Caco-2 (cell line): ENCODE measurements around the gene AAK1. TPM values are rescaled to one million over a fixed set of nuclear protein-coding genes. Genes with fewer than 3 reads are reported as not detected.

Source experiments
- BruUV-seq: library from RNA; stranded (reverse); fragments of 400-500 nt; replicated peaks from 2 replicates; lab custom pipeline; 2021; lab: Mats Ljungman, UMichigan
- CTCF ChIA-PET: fragments of 300-600 bp; sonication (Branson Sonifier 250); formaldehyde crosslinking; loops from one replicate; lab custom pipeline; 2022; ENCODE audit warnings: antibody characterized with exemption; lab: Charles Lee
- POLR2A ChIA-PET: fragments of 300-600 bp; sonication (Branson Sonifier 250); formaldehyde crosslinking; loops from one replicate; lab custom pipeline; 2022; ENCODE audit warnings: antibody characterized with exemption; lab: Charles Lee
- DNase-seq, 2 experiments: peaks; one replicate each; pipeline versions ENCODE4 v3.0.0 to v3.0.0-alpha.2; 2020 to 2022
- H3K27me3 ChIP-seq: replicated peaks from 2 replicates; pipeline ENCODE4 v1.6.0; 2011; ENCODE audit warnings: low read length; ENCODE audit not compliant: control insufficient read depth, insufficient read depth
- H3K36me3 ChIP-seq: 2 replicates; pipeline ENCODE4 v1.5.1; 2011; ENCODE audit warnings: low read length; ENCODE audit not compliant: control insufficient read depth, insufficient read depth
- H3K4me1 ChIP-seq: fragments of 250-450 bp; sonication (Bioruptor Pico); 2 replicates; pipeline ENCODE4 v1.5.1; 2020; ENCODE audit warnings: mild to moderate bottlenecking
- H3K4me3 ChIP-seq: 2 replicates; pipeline ENCODE4 v1.5.1; 2011; ENCODE audit warnings: low read depth, mild to moderate bottlenecking, control low read depth, low read length
- H3K9me3 ChIP-seq: fragments of 250-450 bp; sonication (Bioruptor Pico); 2 replicates; pipeline ENCODE4 v1.5.1; 2020; ENCODE audit warnings: mild to moderate bottlenecking, moderate library complexity
- H3K27ac Mint-ChIP-seq: one replicate; pipeline ENCODE4 v1.8.0; 2022; ENCODE audit warnings: mixed read lengths; ENCODE audit not compliant: unreplicated experiment
- H3K27me3 Mint-ChIP-seq: one replicate; pipeline ENCODE4 v1.8.0; 2022; ENCODE audit warnings: mixed read lengths; ENCODE audit not compliant: insufficient read depth, unreplicated experiment
- H3K36me3 Mint-ChIP-seq: one replicate; pipeline ENCODE4 v1.8.0; 2022; ENCODE audit warnings: mild to moderate bottlenecking, mixed read lengths; ENCODE audit not compliant: insufficient read depth, unreplicated experiment
- H3K4me1 Mint-ChIP-seq: one replicate; pipeline ENCODE4 v1.8.0; 2022; ENCODE audit warnings: low read depth, mixed read lengths; ENCODE audit not compliant: unreplicated experiment
- H3K4me3 Mint-ChIP-seq: one replicate; pipeline ENCODE4 v1.8.0; 2022; ENCODE audit warnings: mild to moderate bottlenecking, moderate library complexity, mixed read lengths; ENCODE audit not compliant: unreplicated experiment
- H3K9me3 Mint-ChIP-seq: one replicate; pipeline ENCODE4 v1.8.0; 2022; ENCODE audit warnings: mixed read lengths; ENCODE audit not compliant: unreplicated experiment
- intact Hi-C: fragments of 100-400 bp; cut with micrococcal nuclease; formaldehyde crosslinking; loops from one replicate; pipeline ENCODE4 v1.10.0; 2022; ENCODE audit not compliant: unreplicated experiment
- total RNA-seq: library from RNA; stranded (reverse); gene quantifications from 2 replicates; pipeline ENCODE4 v1.2.3, GENCODE V29; 2022
- TF ChIP-seq, protein P1 (sequence below), 2 experiments: fragments of 200-600 bp in 1 of 2; IDR thresholded peaks; 1 replicate in 1 of 2; 2 replicates in 1 of 2; pipeline versions ENCODE4 v1.5.1 to v1.8.0; 2011 to 2022; ENCODE audit warnings: antibody characterized with exemption in 1 of 2, control low read depth in 1 of 2, inconsistent platforms in 1 of 2, low read depth in 1 of 2, low read length in 1 of 2, mild to moderate bottlenecking in 1 of 2, moderate library complexity in 1 of 2; ENCODE audit not compliant: insufficient read depth in 1 of 2, severe bottlenecking in 1 of 2, unreplicated experiment in 1 of 2

Gene AAK1
- total RNA-seq, 1 experiment from 2014 or later = 39.7 TPM

- H3K4me3 Mint-ChIP-seq = no peak overlapping the region
- no peaks in the 10 kb centered on the region for H3K27me3 Mint-ChIP-seq
- no peak overlapping the region for H3K27ac Mint-ChIP-seq
Measured at GRCh38 chr2:69499242-69499641, 144.3 kb downstream of the AAK1 start.

DNA sequence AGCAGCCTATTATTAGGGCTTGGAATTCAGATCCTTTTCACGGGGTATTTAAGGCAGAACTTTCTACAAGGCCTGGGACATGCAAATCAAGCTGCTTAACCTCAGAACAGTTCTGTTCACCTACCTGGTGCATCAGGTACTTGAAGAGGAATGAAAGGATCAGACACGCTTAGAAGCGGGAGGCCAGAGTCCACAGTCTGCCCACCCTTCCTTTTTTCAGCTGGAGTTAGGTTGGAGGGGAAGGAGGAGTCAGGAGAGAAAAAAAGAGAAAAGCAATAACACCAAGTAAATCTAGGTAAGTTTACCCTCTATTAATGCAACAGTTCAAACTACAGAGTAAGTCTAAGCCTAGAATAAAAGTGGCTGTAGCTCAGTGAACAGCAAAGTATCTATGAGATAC is 147.7 kb downstream of the AAK1 start:
- no peaks in the 10 kb centered on the region for H3K9me3 Mint-ChIP-seq
- no TSS peak for BruUV-seq
- TF ChIP-seq, protein P1, sequence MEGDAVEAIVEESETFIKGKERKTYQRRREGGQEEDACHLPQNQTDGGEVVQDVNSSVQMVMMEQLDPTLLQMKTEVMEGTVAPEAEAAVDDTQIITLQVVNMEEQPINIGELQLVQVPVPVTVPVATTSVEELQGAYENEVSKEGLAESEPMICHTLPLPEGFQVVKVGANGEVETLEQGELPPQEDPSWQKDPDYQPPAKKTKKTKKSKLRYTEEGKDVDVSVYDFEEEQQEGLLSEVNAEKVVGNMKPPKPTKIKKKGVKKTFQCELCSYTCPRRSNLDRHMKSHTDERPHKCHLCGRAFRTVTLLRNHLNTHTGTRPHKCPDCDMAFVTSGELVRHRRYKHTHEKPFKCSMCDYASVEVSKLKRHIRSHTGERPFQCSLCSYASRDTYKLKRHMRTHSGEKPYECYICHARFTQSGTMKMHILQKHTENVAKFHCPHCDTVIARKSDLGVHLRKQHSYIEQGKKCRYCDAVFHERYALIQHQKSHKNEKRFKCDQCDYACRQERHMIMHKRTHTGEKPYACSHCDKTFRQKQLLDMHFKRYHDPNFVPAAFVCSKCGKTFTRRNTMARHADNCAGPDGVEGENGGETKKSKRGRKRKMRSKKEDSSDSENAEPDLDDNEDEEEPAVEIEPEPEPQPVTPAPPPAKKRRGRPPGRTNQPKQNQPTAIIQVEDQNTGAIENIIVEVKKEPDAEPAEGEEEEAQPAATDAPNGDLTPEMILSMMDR (IDR thresholded peaks at IDR 0.05; ENCODE audit: insufficient read depth in 1 of 2, low read depth in 1 of 2, low read length in 1 of 2, severe bottlenecking in 1 of 2, unreplicated experiment in 1 of 2) = no peak
- CTCF ChIA-PET = interaction anchor here (1.5 kb wide), 1 partner anchor 59 kb away, joined by 7 read pairs; the partner anchor contains the start of gene NFU1
- Histone ChIP-seq H3K36me3 (no peaks in the 10 kb centered on the region), H3K4me3 (no peak overlapping the region), H3K9me3 (no peaks in the 10 kb centered on the region), H3K4me1 (0 out of 2 replicates have a peak, but pooled peaks cover 2% of the 10 kb centered on the region), H3K27me3 (no peaks in the 10 kb centered on the region)
- intact Hi-C loops = no loop called here
- H3K27ac Mint-ChIP-seq = no peak overlapping the region
- H3K4me3 Mint-ChIP-seq = no peak overlapping the region
- POLR2A ChIA-PET = no interaction called here
- peaks cover 17% of the 10 kb centered on the region for H3K36me3 Mint-ChIP-seq
- no peaks in the 10 kb centered on the region for H3K27me3 Mint-ChIP-seq
- peaks cover 22% of the 10 kb centered on the region for H3K4me1 Mint-ChIP-seq
- no peak for DNase-seq

More at GRCh38 chr2:69499242-69499641, 144.3 kb downstream of the AAK1 start:
- Histone ChIP-seq H3K36me3 (no peaks in the 10 kb centered on the region), H3K9me3 (no peaks in the 10 kb centered on the region), H3K27me3 (no peaks in the 10 kb centered on the region), H3K4me3 (no peak overlapping the region), H3K4me1 (0 out of 2 replicates have a peak, but pooled peaks cover 4% of the 10 kb centered on the region)
- DNase-seq = no peak
- Mint-ChIP-seq H3K9me3 (no peaks in the 10 kb centered on the region), H3K36me3 (peaks cover 18% of the 10 kb centered on the region), H3K4me1 (peaks cover 14% of the 10 kb centered on the region)
- POLR2A ChIA-PET = no interaction called here
- CTCF ChIA-PET = no interaction called here
- intact Hi-C loops = no loop called here
- TF ChIP-seq, protein P1 (IDR thresholded peaks at IDR 0.05; ENCODE audit: insufficient read depth in 1 of 2, low read depth in 1 of 2, low read length in 1 of 2, severe bottlenecking in 1 of 2, unreplicated experiment in 1 of 2) = no peak
- BruUV-seq = no TSS peak

DNA sequence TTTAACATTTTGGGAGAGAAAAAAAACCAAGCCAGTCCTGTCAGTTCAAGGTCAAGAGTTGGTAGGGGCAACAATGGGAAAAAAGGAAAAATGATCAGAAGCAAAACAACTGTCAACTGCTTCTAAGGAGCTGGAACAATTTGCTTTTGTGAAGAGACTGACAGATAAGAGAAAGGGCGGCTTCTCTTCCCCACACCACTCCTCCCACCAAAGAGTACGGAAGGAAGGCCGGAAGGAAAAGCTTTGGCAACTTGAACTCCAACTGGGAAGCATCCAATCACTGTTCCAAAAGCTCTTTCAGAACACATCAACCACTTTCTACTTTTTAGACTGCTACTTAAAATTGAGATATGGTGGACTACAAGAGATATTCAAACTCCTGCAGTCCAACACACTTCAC is 148.5 kb downstream of the AAK1 start:
- H3K4me1 ChIP-seq = no peaks in the 10 kb centered on the region
- no peak for DNase-seq
- no peak overlapping the region for H3K4me3 ChIP-seq
- Mint-ChIP-seq H3K27ac (no peak overlapping the region), H3K4me3 (no peak overlapping the region), H3K9me3 (no peaks in the 10 kb centered on the region), H3K27me3 (no peaks in the 10 kb centered on the region), H3K36me3 (peaks cover 15% of the 10 kb centered on the region), H3K4me1 (peaks cover 13% of the 10 kb centered on the region)
- no peaks in the 10 kb centered on the region for H3K9me3 ChIP-seq
- no TSS peak for BruUV-seq
- intact Hi-C loops = no loop called here
- ChIA-PET POLR2A (no interaction called here), CTCF (interaction anchor here (1.5 kb wide), 1 partner anchor 58 kb away, joined by 7 read pairs; the partner anchor contains the start of gene NFU1)
- TF ChIP-seq, protein P1 (IDR thresholded peaks at IDR 0.05; ENCODE audit: insufficient read depth in 1 of 2, low read depth in 1 of 2, low read length in 1 of 2, severe bottlenecking in 1 of 2, unreplicated experiment in 1 of 2) = no peak
- no peaks in the 10 kb centered on the region for H3K36me3 ChIP-seq
- H3K27me3 ChIP-seq = no peaks in the 10 kb centered on the region
